K562 (cell line): ENCODE results near the gene FH. TPM values are rescaled to one million over a fixed set of nuclear protein-coding genes. Genes with fewer than 3 reads are reported as not detected.
A peak's percentile ranks its signal among the peaks of the same experiment; 100 is the strongest.

Source experiments
- ATAC-seq: fragments of 200-7000 bp; cut with Tn5 transposase; 3 replicates; pipeline ENCODE4 v1.9.1; 2020; ENCODE audit warnings: moderate library complexity
- BruUV-seq: library from RNA; stranded (reverse); fragments of 400-500 nt; replicated peaks from 2 replicates; lab custom pipeline; 2021; lab: Mats Ljungman, UMichigan
- CTCF ChIA-PET: fragments of 300-600 bp; formaldehyde crosslinking; extraction: SDS; loops from one replicate; lab custom pipeline; 2021; ENCODE audit warnings: low intra/inter-chr PET ratio; lab: Yijun Ruan, JAX
- POLR2A ChIA-PET: fragments of 300-600, 350-650 bp; sonication (Branson Sonifier 250); formaldehyde crosslinking; extraction: SDS; loops from one replicate; lab custom pipeline; 2021; ENCODE audit warnings: antibody characterized with exemption, inconsistent platforms; lab: Yijun Ruan, JAX
- DNase-seq, 4 experiments: peaks; one replicate each; pipeline versions ENCODE4 v3.0.0 to v3.0.0-alpha.2; 2011 to 2018; ENCODE audit warnings: low spot score in 3 of 4, mixed read lengths in 3 of 4; ENCODE audit errors: extremely low read depth in 1 of 4
- FAIRE-seq: peaks from 2 replicates; lab custom pipeline; 2011; peaks lifted over from hg19 to GRCh38; lab: Jason Lieb, UNC
- H2AFZ ChIP-seq: 2 replicates; pipeline ENCODE4 v1.6.0; 2011; ENCODE audit warnings: low read depth, low read length, control low read depth, inconsistent platforms
- H3K27ac ChIP-seq: fragments of 200-600 bp; 3 replicates; pipeline ENCODE4 v1.8.0; 2011; ENCODE audit warnings: low read depth, mild to moderate bottlenecking, control low read depth, inconsistent platforms, low read length, moderate library complexity, mixed read lengths; ENCODE audit errors: extremely low read depth
- H3K27me3 ChIP-seq, 2 experiments: fragments of 300-600 bp in 1 of 2; 2 replicates in 1 of 2; 3 replicates in 1 of 2; pipeline versions ENCODE4 v1.6.0 to v1.8.0; 2011; ENCODE audit warnings: inconsistent platforms in 2 of 2, low read length in 2 of 2, mild to moderate bottlenecking in 1 of 2, mixed read lengths in 1 of 2, moderate library complexity in 1 of 2; ENCODE audit not compliant: control insufficient read depth in 2 of 2, insufficient read depth in 2 of 2
- H3K36me3 ChIP-seq: fragments of 300-600 bp; 3 replicates; pipeline ENCODE4 v1.8.0; 2011; ENCODE audit warnings: mild to moderate bottlenecking, low read length, inconsistent platforms; ENCODE audit not compliant: control insufficient read depth, insufficient read depth
- H3K4me1 ChIP-seq, 2 experiments: fragments of 200-600 bp in 1 of 2; replicated peaks in 1 of 2; 2 replicates in 1 of 2; 3 replicates in 1 of 2; pipeline versions ENCODE4 v1.5.1 to v1.8.0; 2011; ENCODE audit warnings: inconsistent platforms in 2 of 2, low read length in 2 of 2, mild to moderate bottlenecking in 1 of 2, mixed read lengths in 1 of 2, moderate library complexity in 1 of 2; ENCODE audit not compliant: control insufficient read depth in 2 of 2, insufficient read depth in 2 of 2
- H3K4me2 ChIP-seq: 2 replicates; pipeline ENCODE4 v1.6.1; 2011; ENCODE audit warnings: low read length, control low read depth, inconsistent platforms, mixed read lengths; ENCODE audit not compliant: insufficient read depth
- H3K4me3 ChIP-seq: fragments of 200-600 bp; sonication (generic), shearing (Covaris generic); 2 replicates; pipeline ENCODE4 v1.5.1; 2016; ENCODE audit warnings: control low read depth, inconsistent platforms
- H3K79me2 ChIP-seq: fragments of 200-600 bp; 3 replicates; pipeline ENCODE4 v1.8.0; 2011; ENCODE audit warnings: low read length, inconsistent platforms; ENCODE audit not compliant: control insufficient read depth, insufficient read depth
- H3K9ac ChIP-seq, 2 experiments: 2 replicates each; pipeline versions ENCODE4 v1.6.0 to v1.6.1; 2011; ENCODE audit warnings: low read depth in 2 of 2, low read length in 2 of 2, control low read depth in 1 of 2, inconsistent platforms in 1 of 2, mild to moderate bottlenecking in 1 of 2, mixed read lengths in 1 of 2; ENCODE audit not compliant: insufficient read depth in 1 of 2
- H3K9me1 ChIP-seq: one replicate; pipeline ENCODE4 v1.6.0; 2011; ENCODE audit warnings: inconsistent platforms, mild to moderate bottlenecking, low read length, moderate library complexity; ENCODE audit not compliant: control insufficient read depth, insufficient read depth
- H3K9me3 ChIP-seq: replicated peaks from 2 replicates; pipeline ENCODE4 v1.5.1; 2011; ENCODE audit warnings: low read depth, low read length, inconsistent platforms; ENCODE audit not compliant: control insufficient read depth, insufficient read depth
- H4K20me1 ChIP-seq: replicated peaks from 2 replicates; pipeline ENCODE4 v1.6.1; 2011; ENCODE audit warnings: low read length, inconsistent platforms, mixed read lengths; ENCODE audit not compliant: control insufficient read depth, insufficient read depth
- ASH1L ChIP-seq: fragments of 450-650 bp; IDR thresholded peaks from 2 replicates; pipeline ENCODE4 v1.6.1; 2018; ENCODE audit warnings: borderline replicate concordance, mild to moderate bottlenecking, low read depth; ENCODE audit not compliant: partially characterized antibody
- ETV1 ChIP-seq: fragments of 450-650 bp; conservative IDR thresholded peaks from 2 replicates; pipeline ENCODE4 v1.6.1; 2016; ENCODE audit warnings: missing genetic modification characterization, control low read depth, low read depth, missing compliant biosample characterization
- ID3 ChIP-seq, 2 experiments: fragments of 250-450 bp in 1 of 2; fragments of 450-650 bp in 1 of 2; sonication (Bioruptor Pico) in 1 of 2; IDR thresholded peaks; 2 replicates each; pipeline versions ENCODE4 v1.6.1 to v1.8.0; 2016 to 2021; ENCODE audit warnings: mild to moderate bottlenecking in 2 of 2, moderate library complexity in 2 of 2, missing compliant biosample characterization in 1 of 2, missing genetic modification characterization in 1 of 2
- JUNB ChIP-seq: fragments of 450-650 bp; formaldehyde crosslinking; conservative IDR thresholded peaks from 2 replicates; pipeline ENCODE4 v1.4.0; 2020; ENCODE audit warnings: mild to moderate bottlenecking
- KDM5B ChIP-seq: fragments of 200-600 bp; sonication (generic); IDR thresholded peaks from 2 replicates; pipeline ENCODE4 v1.6.1; 2012; ENCODE audit warnings: low read depth, mild to moderate bottlenecking, moderate library complexity, low read length, control low read depth, inconsistent platforms; ENCODE audit not compliant: insufficient replicate concordance
- KLF16 ChIP-seq: IDR thresholded peaks from 2 replicates; pipeline ENCODE4 v1.6.1; 2016; ENCODE audit warnings: antibody characterized with exemption
- LARP7 ChIP-seq: fragments of 450-650 bp; IDR thresholded peaks from 2 replicates; pipeline ENCODE4 v1.6.1; 2016
- MAZ ChIP-seq, 2 experiments: fragments of 450-650 bp in 1 of 2; sonication (generic) in 1 of 2; formaldehyde crosslinking; IDR thresholded peaks in 1 of 2; conservative IDR thresholded peaks in 1 of 2; 2 replicates each; pipeline versions ENCODE4 v1.4.0 to v1.5.0; 2020; ENCODE audit warnings: mild to moderate bottlenecking in 1 of 2, missing genetic modification reagents in 1 of 2
- MYC ChIP-seq, 2 experiments: fragments of 250-450 bp in 1 of 2; sonication (Bioruptor Pico) in 1 of 2; IDR thresholded peaks; 2 replicates each; pipeline versions ENCODE4 v1.5.1 to v1.6.1; 2012 to 2021; ENCODE audit warnings: low read depth in 2 of 2, borderline replicate concordance in 1 of 2, improper control_type of control experiment in 1 of 2, low read length in 1 of 2, mild to moderate bottlenecking in 1 of 2, moderate library complexity in 1 of 2
- NKRF ChIP-seq: fragments of 450-650 bp; IDR thresholded peaks from 2 replicates; pipeline ENCODE4 v1.6.1; 2016; ENCODE audit warnings: borderline replicate concordance
- PURB ChIP-seq: sonication (generic); formaldehyde crosslinking; IDR thresholded peaks from 2 replicates; pipeline ENCODE4 v1.9.0; 2021; ENCODE audit warnings: low read depth, mild to moderate bottlenecking, missing genetic modification reagents
- SP2 ChIP-seq: IDR thresholded peaks from 2 replicates; pipeline ENCODE4 v1.6.1; 2011; ENCODE audit warnings: mild to moderate bottlenecking, low read depth, low read length, moderate library complexity; ENCODE audit not compliant: poor library complexity, severe bottlenecking; ENCODE audit errors: extremely low read depth
- TEAD2 ChIP-seq: fragments of 450-650 bp; IDR thresholded peaks from 2 replicates; pipeline ENCODE4 v1.6.1; 2016; ENCODE audit warnings: missing genetic modification characterization, control low read depth, missing compliant biosample characterization
- ZNF121 ChIP-seq: sonication (generic); formaldehyde crosslinking; conservative IDR thresholded peaks from 2 replicates; pipeline ENCODE4 v1.8.0; 2022; ENCODE audit warnings: missing genetic modification reagents
- ZNF431 ChIP-seq: sonication (generic); formaldehyde crosslinking; IDR thresholded peaks from 2 replicates; pipeline ENCODE4 v1.8.0; 2022; ENCODE audit warnings: mild to moderate bottlenecking, missing genetic modification reagents
- ZNF444 ChIP-seq: fragments of 250-450 bp; sonication (Bioruptor Pico); IDR thresholded peaks from 2 replicates; pipeline ENCODE4 v1.4.0; 2020; ENCODE audit warnings: mild to moderate bottlenecking, moderate library complexity
- WGBS: fragments of 100-300 bp; shearing (Covaris generic); methylation state at CpG from one replicate; pipeline ENCODE4 v1.1.6; 2016; ENCODE audit warnings: low coverage, mixed read lengths; ENCODE audit not compliant: insufficient coverage; ENCODE audit errors: missing lambda C conversion rate; 5-methylcytosine and 5-hydroxymethylcytosine counted together
- in situ Hi-C: fragments of 300-500 bp; cut with MboI; formaldehyde crosslinking; loops from 4 replicates; pipeline ENCODE4 v1.15.0; 2018; ENCODE audit warnings: inconsistent platforms, mixed read lengths
- intact Hi-C: fragments of 100-400 bp; cut with micrococcal nuclease; formaldehyde crosslinking; loops from 2 replicates; pipeline ENCODE4 v1.14.2; 2022
- polyA plus RNA-seq, 8 experiments: library from polyadenylated mRNA; depleted of rRNA in 4 of 8; stranded (reverse) in 5 of 8; unstranded in 3 of 8; fragments of >200 nt; fragmentation: Nextera tagmentation in 2 of 8; fragmentation: Illumina TruSeq in 1 of 8; extraction: Ambion mirVana in 2 of 8; extraction: Trizol in 1 of 8; gene quantifications; 2 replicates each; pipeline versions ENCODE4 v1.2.1 to v1.2.3, GENCODE V29; 2011 to 2014; ENCODE audit warnings: inconsistent platforms in 1 of 8, missing spikeins in 1 of 8
- total RNA-seq, 7 experiments: library from RNA; depleted of rRNA in 6 of 7; stranded (reverse); fragments of >200 nt in 6 of 7; fragmentation: Illumina TruSeq in 2 of 7; extraction: Trizol in 2 of 7; gene quantifications; 2 replicates each; pipeline versions ENCODE4 v1.2.1 to v1.2.3, GENCODE V29; 2011 to 2021; ENCODE audit warnings: low replicate concordance in 1 of 7
- TF ChIP-seq, protein P1 (sequence below): fragments of 450-650 bp; formaldehyde crosslinking; IDR thresholded peaks from 2 replicates; pipeline ENCODE4 v1.4.0; 2022; ENCODE audit warnings: missing genetic modification characterization

FH gene
- total and polyA plus RNA-seq, 9 of the 15 experiments (the other 6 are each of a cell fraction or from before 2014, with no cell fraction given): 117 to 240 (median 211) TPM

- Histone ChIP-seq H4K20me1 (no peaks in the 10 kb centered on the region), H3K9ac (no peak overlapping the region), H3K27me3 (no peaks in the 10 kb centered on the region), H3K4me2 (no peak overlapping the region), H3K79me2 (no peaks in the 10 kb centered on the region), H3K36me3 (no peaks in the 10 kb centered on the region), H3K4me1 (no peaks in the 10 kb centered on the region), H2AFZ (peak overlapping the region; percentile 70; the same call in 1 of the 2 replicates), H3K9me1 (no peaks in the 10 kb centered on the region), H3K27ac (no peak overlapping the region), H3K4me3 (no peak overlapping the region), H3K9me3 (no peaks in the 10 kb centered on the region)
- ChIA-PET POLR2A (interaction anchor here (1.0 to 1.3 kb wide), 4 partner anchors 9 to 13 kb away, joined by 3 read pairs; no protein-coding TSS in a partner anchor), CTCF (no interaction called here)
- no TSS peak for BruUV-seq
- in situ Hi-C loops: no loop called here
- FAIRE-seq (no peak), DNase-seq (no peak), ATAC-seq (peak; percentile 58)
- intact Hi-C loops: no loop called here
- 13% methylated on average over 1 of the region's 1 CpG for WGBS
- no peak for TF ChIP-seq KLF16
- TF ChIP-seq ETV1 (tag): no peak
- TF ChIP-seq ZNF431: no peak
- no peak for TF ChIP-seq LARP7
- no peak for TF ChIP-seq NKRF
- no peak for TF ChIP-seq TEAD2
- no peak for TF ChIP-seq MAZ (CRISPR knock-in tag; conservative IDR thresholded peaks at IDR 0.05 in 1 of 2, IDR thresholded peaks at IDR 0.05 in 1 of 2)
- no peak for TF ChIP-seq ZNF121 (CRISPR knock-in tag)
- TF ChIP-seq ZNF444: no peak
- no peak for TF ChIP-seq MYC (IDR thresholded peaks at IDR 0.05; ENCODE audit: low read depth, low read length)
- TF ChIP-seq MYC (CRISPR knock-in tag; IDR thresholded peaks at IDR 0.05; ENCODE audit: borderline replicate concordance, low read depth): no peak
- TF ChIP-seq SP2: no peak
- no peak for TF ChIP-seq JUNB (CRISPR knock-in tag)
- TF ChIP-seq KDM5B: no peak
- TF ChIP-seq, protein P1, sequence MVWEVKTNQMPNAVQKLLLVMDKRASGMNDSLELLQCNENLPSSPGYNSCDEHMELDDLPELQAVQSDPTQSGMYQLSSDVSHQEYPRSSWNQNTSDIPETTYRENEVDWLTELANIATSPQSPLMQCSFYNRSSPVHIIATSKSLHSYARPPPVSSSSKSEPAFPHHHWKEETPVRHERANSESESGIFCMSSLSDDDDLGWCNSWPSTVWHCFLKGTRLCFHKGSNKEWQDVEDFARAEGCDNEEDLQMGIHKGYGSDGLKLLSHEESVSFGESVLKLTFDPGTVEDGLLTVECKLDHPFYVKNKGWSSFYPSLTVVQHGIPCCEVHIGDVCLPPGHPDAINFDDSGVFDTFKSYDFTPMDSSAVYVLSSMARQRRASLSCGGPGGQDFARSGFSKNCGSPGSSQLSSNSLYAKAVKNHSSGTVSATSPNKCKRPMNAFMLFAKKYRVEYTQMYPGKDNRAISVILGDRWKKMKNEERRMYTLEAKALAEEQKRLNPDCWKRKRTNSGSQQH (CRISPR knock-in tag): no peak
- no peak for TF ChIP-seq PURB (CRISPR knock-in tag)
- TF ChIP-seq ID3 (CRISPR knock-in tag; IDR thresholded peaks at IDR 0.05): no peak
- TF ChIP-seq ID3 (tag; IDR thresholded peaks at IDR 0.05): no peak
- TF ChIP-seq ASH1L: no peak
Observed at GRCh38 chr1:241536304-241536703, 16.7 kb upstream of the FH start.
